ENCODE results near the gene EPB41L5. TPM values are rescaled to one million over a fixed set of nuclear protein-coding genes. Genes with fewer than 3 reads are reported as not detected.

Gene EPB41L5
- total and polyA plus RNA-seq, 4 donors = 19.7 to 88.4 (median 30.3) TPM

- Histone ChIP-seq H3K36me3 (ENCODE audit: control insufficient read depth in 4 of 4, insufficient read depth in 3 of 4, low read depth in 1 of 4, low read length in 3 of 4) (peaks cover 0 to 17% (median 3%) of the 10 kb centered on the region in 4 donors), H3K4me3 (ENCODE audit: low read depth in 1 of 3, low read length in 3 of 3) (no peak overlapping the region), H3K4me1 (ENCODE audit: control insufficient read depth in 4 of 4, insufficient read depth in 4 of 4, low read length in 3 of 4) (no peaks in the 10 kb centered on the region), H3K27me3 (ENCODE audit: control insufficient read depth in 4 of 4, insufficient read depth in 4 of 4, low read length in 3 of 4) (no peaks in the 10 kb centered on the region), H3K27ac (ENCODE audit: low read depth in 1 of 2, low read length in 2 of 2) (no peak overlapping the region), H3K9ac (ENCODE audit: low read depth in 1 of 2, low read length in 2 of 2) (no peak overlapping the region), H3K9me3 (ENCODE audit: control insufficient read depth in 4 of 4, low read length in 3 of 4) (no peaks in the 10 kb centered on the region)
- DNase-seq (ENCODE audit: low spot score) = no peak
- TF ChIP-seq YY1 (IDR thresholded peaks at IDR 0.05) (no peak), FOXA2 (IDR thresholded peaks at IDR 0.05) (no peak), CTCF (IDR thresholded peaks at IDR 0.05; ENCODE audit: low read depth, low read length, missing input control) (no peak)
- 97% methylated on average over 3 of the region's 3 CpGs for WGBS
These were observed 110.2 kb downstream of the EPB41L5 start for GRCh38 chr2:120123090-120123489.

GRCh38 chr2:120125195-120125594 lies 112.3 kb downstream of the EPB41L5 start:
- no peak for DNase-seq (ENCODE audit: low spot score)
- Histone ChIP-seq H3K9me3 (ENCODE audit: control insufficient read depth in 4 of 4, low read length in 3 of 4) (no peaks in the 10 kb centered on the region), H3K4me3 (ENCODE audit: low read depth in 1 of 3, low read length in 3 of 3) (no peak overlapping the region), H3K27ac (ENCODE audit: low read depth in 1 of 2, low read length in 2 of 2) (no peak overlapping the region), H3K36me3 (ENCODE audit: control insufficient read depth in 4 of 4, insufficient read depth in 3 of 4, low read depth in 1 of 4, low read length in 3 of 4) (peaks cover 4 to 15% (median 4%) of the 10 kb centered on the region in 4 donors), H3K9ac (ENCODE audit: low read depth in 1 of 2, low read length in 2 of 2) (no peak overlapping the region), H3K4me1 (ENCODE audit: control insufficient read depth in 4 of 4, insufficient read depth in 4 of 4, low read length in 3 of 4) (no peaks in the 10 kb centered on the region), H3K27me3 (ENCODE audit: control insufficient read depth in 4 of 4, insufficient read depth in 4 of 4, low read length in 3 of 4) (no peaks in the 10 kb centered on the region)
- TF ChIP-seq FOXA2 (IDR thresholded peaks at IDR 0.05) = no peak
- TF ChIP-seq MAX (IDR thresholded peaks at IDR 0.05) = no peak
- no peak for TF ChIP-seq YY1 (IDR thresholded peaks at IDR 0.05)
- TF ChIP-seq FOXA1 (IDR thresholded peaks at IDR 0.05) = no peak
- TF ChIP-seq TAF1 (conservative IDR thresholded peaks at IDR 0.05) = no peak
- TF ChIP-seq RXRA (IDR thresholded peaks at IDR 0.05) = no peak
- TF ChIP-seq JUND (IDR thresholded peaks at IDR 0.05) = no peak
- no peak for TF ChIP-seq HNF4A (conservative IDR thresholded peaks at IDR 0.05)
- TF ChIP-seq GABPA (IDR thresholded peaks at IDR 0.05 in 1 of 2, conservative IDR thresholded peaks at IDR 0.05 in 1 of 2) = no peak
- no peak for TF ChIP-seq EGR1 (IDR thresholded peaks at IDR 0.05; ENCODE audit: low read depth in 2 of 2)
- no peak for TF ChIP-seq REST (IDR thresholded peaks at IDR 0.05)
- no peak for TF ChIP-seq SP1 (IDR thresholded peaks at IDR 0.05)
- no peak for TF ChIP-seq ZBTB33 (IDR thresholded peaks at IDR 0.05)
- TF ChIP-seq HNF4G (IDR thresholded peaks at IDR 0.05) = no peak
- no peak for TF ChIP-seq ATF3 (IDR thresholded peaks at IDR 0.05)
- TF ChIP-seq CTCF (IDR thresholded peaks at IDR 0.05; ENCODE audit: low read depth, low read length, missing input control) = no peak
- 96% methylated on average over 3 of the region's 3 CpGs for WGBS

Measured in liver (tissue), 9 donors.